H1 (cell line): ENCODE results near the gene ALDH4A1. TPM values are rescaled to one million over a fixed set of nuclear protein-coding genes. Genes with fewer than 3 reads are reported as not detected.
"Not testable (repeated sequence)": the region's sequence is repeated elsewhere in the genome, so short reads cannot be mapped to it uniquely, and the experiment has no call there.

ENCODE experiments used
- CTCF ChIA-PET: fragments of 300-600 bp; sonication (Branson Sonifier 250); formaldehyde crosslinking; loops from one replicate; lab custom pipeline; 2021; ENCODE audit not compliant: partially characterized antibody; lab: Charles Lee
- POLR2A ChIA-PET: fragments of 300-600 bp; sonication (Branson Sonifier 250); formaldehyde crosslinking; loops from one replicate; lab custom pipeline; 2021; ENCODE audit warnings: inconsistent platforms; ENCODE audit not compliant: partially characterized antibody; lab: Charles Lee
- DNase-seq, 2 experiments: peaks; one replicate each; pipeline versions ENCODE4 v3.0.0 to v3.0.0-alpha.2; 2010 to 2022; ENCODE audit warnings: low spot score in 2 of 2, low read depth in 1 of 2, mixed read lengths in 1 of 2
- FAIRE-seq: peaks from 2 replicates; lab custom pipeline; 2011; peaks lifted over from hg19 to GRCh38; lab: Jason Lieb, UNC
- H2AFZ ChIP-seq: 2 replicates; pipeline ENCODE4 v1.8.1; 2012; ENCODE audit warnings: low read length, inconsistent platforms
- H2AK5ac ChIP-seq: 2 replicates; pipeline ENCODE4 v1.6.1; 2013; ENCODE audit warnings: low read depth, low read length
- H2BK120ac ChIP-seq: replicated peaks from 2 replicates; pipeline ENCODE3; 2013; ENCODE audit warnings: low read depth, low read length, inconsistent platforms
- H2BK12ac ChIP-seq: 2 replicates; pipeline ENCODE4 v1.6.1; 2013; ENCODE audit warnings: low read depth, low read length
- H2BK15ac ChIP-seq: 2 replicates; pipeline ENCODE4 v1.6.1; 2013; ENCODE audit warnings: low read length
- H2BK20ac ChIP-seq: 2 replicates; pipeline ENCODE4 v1.6.1; 2013; ENCODE audit warnings: low read length
- H2BK5ac ChIP-seq: 2 replicates; pipeline ENCODE4 v1.6.1; 2013; ENCODE audit warnings: low read depth, low read length
- H3K14ac ChIP-seq: 2 replicates; pipeline ENCODE4 v1.6.1; 2013; ENCODE audit warnings: inconsistent platforms; ENCODE audit not compliant: insufficient read length
- H3K18ac ChIP-seq: 2 replicates; pipeline ENCODE4 v1.6.1; 2013; ENCODE audit warnings: low read length; ENCODE audit errors: extremely low read depth
- H3K23ac ChIP-seq: 2 replicates; pipeline ENCODE4 v1.6.1; 2013; ENCODE audit warnings: inconsistent platforms; ENCODE audit not compliant: insufficient read length
- H3K23me2 ChIP-seq: 2 replicates; pipeline ENCODE4 v1.6.1; 2013; ENCODE audit warnings: low read depth, low read length
- H3K27ac ChIP-seq: 2 replicates; pipeline ENCODE4 v1.6.1; 2011; ENCODE audit warnings: low read depth, low read length, inconsistent platforms
- H3K27me3 ChIP-seq, 4 experiments: replicated peaks in 1 of 4; 1 replicate in 1 of 4; 2 replicates in 3 of 4; pipeline versions ENCODE4 v1.6.1 to v1.8.1; 2011 to 2013; ENCODE audit warnings: low read length in 3 of 4, mild to moderate bottlenecking in 3 of 4, inconsistent platforms in 2 of 4, mixed read lengths in 2 of 4, moderate library complexity in 1 of 4; ENCODE audit not compliant: control insufficient read depth in 3 of 4, insufficient read depth in 3 of 4; ENCODE audit errors: extremely low read depth in 1 of 4
- H3K36me3 ChIP-seq, 4 experiments: 2 replicates each; pipeline versions ENCODE4 v1.6.1 to v1.8.1; 2011 to 2013; ENCODE audit warnings: mild to moderate bottlenecking in 4 of 4, low read length in 3 of 4, moderate library complexity in 2 of 4, control low read depth in 1 of 4, inconsistent platforms in 1 of 4; ENCODE audit not compliant: insufficient read depth in 4 of 4, control insufficient read depth in 2 of 4
- H3K4ac ChIP-seq: replicated peaks from 2 replicates; pipeline ENCODE3; 2013; ENCODE audit warnings: low read length, low read depth, mixed read lengths, inconsistent platforms; ENCODE audit not compliant: insufficient read length
- H3K4me1 ChIP-seq, 4 experiments: replicated peaks in 1 of 4; 1 replicate in 1 of 4; 2 replicates in 3 of 4; pipeline versions ENCODE4 v1.6.1 to v1.8.1; 2011 to 2013; ENCODE audit warnings: low read length in 3 of 4, inconsistent platforms in 2 of 4, mixed read lengths in 1 of 4; ENCODE audit not compliant: insufficient read depth in 4 of 4, control insufficient read depth in 3 of 4
- H3K4me2 ChIP-seq, 2 experiments: 2 replicates each; pipeline versions ENCODE4 v1.6.1 to v1.8.1; 2011 to 2013; ENCODE audit warnings: low read depth in 2 of 2, low read length in 2 of 2, control low read depth in 1 of 2, inconsistent platforms in 1 of 2, mild to moderate bottlenecking in 1 of 2; ENCODE audit not compliant: insufficient read depth in 1 of 2
- H3K4me3 ChIP-seq, 4 experiments: fragments of 200-600, 300-600 bp in 1 of 4; sonication (generic), shearing (Covaris generic), sonication (Bioruptor Twin) in 1 of 4; 2 replicates each; pipeline versions ENCODE4 v1.5.1 to v1.8.1; 2011 to 2016; ENCODE audit warnings: low read length in 4 of 4, low read depth in 3 of 4, control low read depth in 2 of 4, inconsistent platforms in 2 of 4, mild to moderate bottlenecking in 2 of 4, mixed read lengths in 1 of 4, moderate library complexity in 1 of 4; ENCODE audit not compliant: insufficient read depth in 2 of 4; ENCODE audit errors: extremely low read depth in 1 of 4
- H3K56ac ChIP-seq: replicated peaks from 2 replicates; pipeline ENCODE3; 2013; ENCODE audit warnings: low read depth, mild to moderate bottlenecking, mixed read lengths, low read length, inconsistent platforms; ENCODE audit not compliant: insufficient read length
- H3K79me1 ChIP-seq: 2 replicates; pipeline ENCODE4 v1.6.1; 2013; ENCODE audit warnings: low read depth, low read length, control low read depth
- H3K79me2 ChIP-seq, 2 experiments: 2 replicates each; pipeline versions ENCODE4 v1.6.1 to v1.8.1; 2012 to 2013; ENCODE audit warnings: low read length in 2 of 2, mild to moderate bottlenecking in 2 of 2, inconsistent platforms in 1 of 2; ENCODE audit not compliant: insufficient read depth in 2 of 2, control insufficient read depth in 1 of 2
- H3K9ac ChIP-seq, 4 experiments: replicated peaks in 1 of 4; 1 replicate in 1 of 4; 2 replicates in 3 of 4; pipeline versions ENCODE4 v1.6.1 to v1.8.1; 2011 to 2013; ENCODE audit warnings: low read depth in 3 of 4, low read length in 3 of 4, control low read depth in 2 of 4, mild to moderate bottlenecking in 2 of 4, moderate library complexity in 2 of 4, inconsistent platforms in 1 of 4; ENCODE audit errors: extremely low read depth in 1 of 4
- H3K9me3 ChIP-seq, 2 experiments: 2 replicates each; pipeline versions ENCODE4 v1.6.1 to v1.8.1; 2012 to 2013; ENCODE audit warnings: mild to moderate bottlenecking in 2 of 2, moderate library complexity in 2 of 2, control low read depth in 1 of 2, inconsistent platforms in 1 of 2, low read depth in 1 of 2, low read length in 1 of 2, mixed read lengths in 1 of 2; ENCODE audit not compliant: insufficient read depth in 2 of 2
- H4K20me1 ChIP-seq, 2 experiments: replicated peaks in 1 of 2; 2 replicates each; pipeline versions ENCODE3 to v1.8.1; 2011 to 2013; ENCODE audit warnings: inconsistent platforms in 2 of 2, low read length in 2 of 2, mild to moderate bottlenecking in 1 of 2; ENCODE audit not compliant: insufficient read depth in 2 of 2, control insufficient read depth in 1 of 2
- H4K5ac ChIP-seq: 2 replicates; pipeline ENCODE4 v1.6.1; 2013; ENCODE audit warnings: low read length, low read depth, mixed read lengths, inconsistent platforms; ENCODE audit not compliant: insufficient read length
- H4K8ac ChIP-seq: 2 replicates; pipeline ENCODE4 v1.8.0; 2013; ENCODE audit warnings: mild to moderate bottlenecking, moderate library complexity, low read length, inconsistent platforms; ENCODE audit not compliant: insufficient read depth; ENCODE audit errors: extremely low read depth
- H4K91ac ChIP-seq: replicated peaks from 2 replicates; pipeline ENCODE3; 2013; ENCODE audit warnings: low read length, mixed read lengths, inconsistent platforms; ENCODE audit not compliant: insufficient read length
- WGBS, 2 experiments: shearing (Covaris generic) in 1 of 2; methylation state at CpG; one replicate each; pipeline versions ENCODE4 v1.1.6 to v1.1.7; 2013 to 2015; ENCODE audit warnings: low lambda C conversion rate in 2 of 2, mixed read lengths in 2 of 2, inconsistent platforms in 1 of 2, low coverage in 1 of 2, missing lambda C conversion rate in 1 of 2; ENCODE audit not compliant: insufficient replicate concordance in 2 of 2, insufficient coverage in 1 of 2, insufficient read length in 1 of 2; ENCODE audit errors: extremely low coverage in 1 of 2, missing lambda C conversion rate in 1 of 2; 5-methylcytosine and 5-hydroxymethylcytosine counted together
- polyA plus RNA-seq, 7 experiments: library from polyadenylated mRNA; depleted of rRNA in 3 of 7; stranded (reverse) in 5 of 7; unstranded in 2 of 7; fragments of >200 nt in 5 of 7; fragments of 200-250 nt in 2 of 7; gene quantifications; 1 replicate in 5 of 7; 2 replicates in 1 of 7; 4 replicates in 1 of 7; pipeline versions ENCODE4 v1.2.1 to v1.2.3, GENCODE V29; 2011 to 2013; ENCODE audit warnings: missing spikeins in 2 of 7, mixed read lengths in 2 of 7
- total RNA-seq: library from RNA; stranded (reverse); fragmentation: NEBNext Ultra II Directional; extraction: Animal tissue kit (Norgen Biotek cat#: 25700); gene quantifications from 2 replicates; pipeline ENCODE4 v1.2.1, GENCODE V29; 2021

Gene ALDH4A1
- total and polyA plus RNA-seq, 2 of the 8 experiments (the other 6 are each of a cell fraction or from before 2014, with no cell fraction given): 30.3 to 35.9 TPM

DNA sequence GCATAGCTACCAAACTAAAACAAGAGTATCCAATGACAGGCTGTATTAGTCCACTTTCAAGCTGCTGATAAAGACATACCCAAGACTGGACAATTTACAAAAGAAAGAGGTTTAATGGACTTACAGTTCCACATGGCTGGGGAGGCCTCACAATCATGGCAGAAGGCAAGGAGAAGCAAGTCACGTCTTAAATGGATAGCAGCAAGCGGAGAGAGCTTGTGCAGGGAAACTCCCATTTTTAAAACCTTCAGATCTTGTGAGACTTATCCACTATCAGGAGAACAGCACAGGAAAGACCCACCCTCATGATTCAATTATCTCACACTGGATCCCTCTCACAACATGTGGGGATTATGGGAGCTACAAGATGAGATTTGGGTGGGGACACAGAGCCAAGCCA, 54.6 kb downstream of the ALDH4A1 start:
- H3K18ac ChIP-seq, H3K9ac ChIP-seq, H3K27ac ChIP-seq, H3K36me3 ChIP-seq, H3K23me2 ChIP-seq, H2BK5ac ChIP-seq, H2AFZ ChIP-seq, H3K4ac ChIP-seq, H3K27me3 ChIP-seq, H4K5ac ChIP-seq, H3K4me3 ChIP-seq, H2BK120ac ChIP-seq, H3K56ac ChIP-seq, H2BK12ac ChIP-seq, H3K79me2 ChIP-seq, DNase-seq, FAIRE-seq, H3K4me1 ChIP-seq, H3K4me2 ChIP-seq, H3K14ac ChIP-seq, H3K9me3 ChIP-seq, POLR2A ChIA-PET, H2BK20ac ChIP-seq, H2BK15ac ChIP-seq, H4K91ac ChIP-seq, H4K20me1 ChIP-seq, H3K23ac ChIP-seq, H2AK5ac ChIP-seq, H4K8ac ChIP-seq, H3K79me1 ChIP-seq: not testable (repeated sequence)
- WGBS, 2 experiments: 92% methylated on average over 2 of the region's 2 CpGs; no CpG with 5 or more reads in 1 of the 2 experiments
- CTCF ChIA-PET: interaction anchor here (0.8 to 3.0 kb wide), 8 partner anchors 12 to 250 kb away, joined by 3 to 15 read pairs (median 4); no protein-coding TSS in a partner anchor
